SK-N-MC (cell line): ENCODE measurements around the gene P2RY13.

Experiments
- DNase-seq: peaks from one replicate; pipeline ENCODE4 v3.0.0-alpha.2; 2011; ENCODE audit warnings: low read depth, low spot score
- H3K27ac ChIP-seq: fragments of 200-600 bp; sonication (generic); 2 replicates; pipeline ENCODE4 v1.5.1; 2016; ENCODE audit warnings: mixed run types
- H3K36me3 ChIP-seq: fragments of 200-600 bp; sonication (generic); 2 replicates; pipeline ENCODE4 v1.6.1; 2017; ENCODE audit warnings: antibody characterized with exemption, low read length, mixed read lengths; ENCODE audit not compliant: insufficient read depth
- H3K4me3 ChIP-seq: fragments of 200-600 bp; sonication (generic); 2 replicates; pipeline ENCODE4 v1.5.1; 2016
- H3K9ac ChIP-seq: fragments of 200-600 bp; sonication (generic); 2 replicates; pipeline ENCODE4 v1.8.0; 2017; ENCODE audit warnings: mixed run types, mixed read lengths; ENCODE audit not compliant: insufficient read length
- H3K9me3 ChIP-seq: fragments of 200-600 bp; sonication (generic); 2 replicates; pipeline ENCODE4 v1.6.1; 2017; ENCODE audit warnings: low read depth, mild to moderate bottlenecking, antibody characterized with exemption, low read length, moderate library complexity, mixed read lengths
- EZH2 ChIP-seq: fragments of 200-600 bp; sonication (generic); IDR thresholded peaks from one replicate; pipeline ENCODE4 v1.6.1; 2017; ENCODE audit warnings: antibody characterized with exemption
- FOXP2 ChIP-seq: optimal IDR thresholded peaks from 2 replicates; pipeline ENCODE3; 2011; ENCODE audit warnings: mild to moderate bottlenecking, moderate library complexity; ENCODE audit not compliant: insufficient read depth; ENCODE audit errors: extremely low read length, control extremely low read depth
- POLR2AphosphoS5 ChIP-seq: IDR thresholded peaks from 2 replicates; pipeline ENCODE4 v1.6.1; 2012; ENCODE audit warnings: mild to moderate bottlenecking, low read depth, low read length, borderline replicate concordance

P2RY13 gene

GRCh38 chr3:151330379-151330778, 1.0 kb upstream of the P2RY13 start:
- Histone ChIP-seq H3K4me3 (no peak overlapping the region), H3K9ac (no peak overlapping the region), H3K27ac (no peak overlapping the region), H3K36me3 (no peaks in the 10 kb centered on the region), H3K9me3 (no peaks in the 10 kb centered on the region)
- DNase-seq: no peak
- TF ChIP-seq POLR2AphosphoS5: no peak
- TF ChIP-seq FOXP2: no peak
- no peak for TF ChIP-seq EZH2

GRCh38 chr3:151328298-151328995, 902 bp downstream of the P2RY13 start:
- no peak for DNase-seq
- no peak for TF ChIP-seq POLR2AphosphoS5
- TF ChIP-seq FOXP2: no peak
- TF ChIP-seq EZH2: no peak
- Histone ChIP-seq H3K9me3 (no peaks in the 10 kb centered on the region), H3K36me3 (no peaks in the 10 kb centered on the region), H3K9ac (no peak overlapping the region), H3K4me3 (no peak overlapping the region), H3K27ac (no peak overlapping the region)

- Histone ChIP-seq H3K9me3 (no peaks in the 10 kb centered on the region), H3K9ac (no peak overlapping the region), H3K36me3 (no peaks in the 10 kb centered on the region), H3K27ac (no peak overlapping the region), H3K4me3 (no peak overlapping the region)
- TF ChIP-seq FOXP2: no peak
- TF ChIP-seq POLR2AphosphoS5: no peak
- TF ChIP-seq EZH2: no peak
- no peak for DNase-seq
These were observed 1.7 kb downstream of the P2RY13 start for GRCh38 chr3:151327571-151328198.

GRCh38 chr3:151322511-151322910, 6.8 kb downstream of the P2RY13 start:
- no peak overlapping the region for H3K4me3 ChIP-seq
- DNase-seq: no peak
- TF ChIP-seq POLR2AphosphoS5: no peak
- no peak for TF ChIP-seq EZH2
- TF ChIP-seq FOXP2: no peak
- no peaks in the 10 kb centered on the region for H3K9me3 ChIP-seq
- H3K36me3 ChIP-seq: no peaks in the 10 kb centered on the region
- H3K27ac ChIP-seq: no peak overlapping the region
- H3K9ac ChIP-seq: no peak overlapping the region

GRCh38 chr3:151321526-151321925, 7.8 kb downstream of the P2RY13 start:
- Histone ChIP-seq H3K9ac (no peak overlapping the region), H3K9me3 (no peaks in the 10 kb centered on the region), H3K27ac (no peak overlapping the region), H3K36me3 (no peaks in the 10 kb centered on the region), H3K4me3 (no peak overlapping the region)
- TF ChIP-seq POLR2AphosphoS5 (no peak), EZH2 (no peak), FOXP2 (no peak)
- DNase-seq: no peak

- Histone ChIP-seq H3K9me3 (no peaks in the 10 kb centered on the region), H3K36me3 (no peaks in the 10 kb centered on the region), H3K9ac (no peak overlapping the region), H3K27ac (no peak overlapping the region), H3K4me3 (no peak overlapping the region)
- no peak for DNase-seq
- TF ChIP-seq FOXP2 (no peak), POLR2AphosphoS5 (no peak), EZH2 (no peak)
These were observed 9.2 kb downstream of the P2RY13 start for GRCh38 chr3:151320131-151320530.

GRCh38 chr3:151319628-151320027, 9.7 kb downstream of the P2RY13 start:
- no peaks in the 10 kb centered on the region for H3K9me3 ChIP-seq
- H3K4me3 ChIP-seq: no peak overlapping the region
- H3K36me3 ChIP-seq: no peaks in the 10 kb centered on the region
- no peak overlapping the region; the same call in 1 of the 2 replicates for H3K27ac ChIP-seq
- DNase-seq: no peak
- TF ChIP-seq FOXP2: no peak
- no peak for TF ChIP-seq POLR2AphosphoS5
- TF ChIP-seq EZH2: no peak
- H3K9ac ChIP-seq: no peak overlapping the region

GRCh38 chr3:151318991-151319390, 10.4 kb downstream of the P2RY13 start:
- Histone ChIP-seq H3K9me3 (no peaks in the 10 kb centered on the region), H3K27ac (no peak overlapping the region), H3K4me3 (no peak overlapping the region), H3K9ac (no peak overlapping the region), H3K36me3 (no peaks in the 10 kb centered on the region)
- DNase-seq: no peak
- TF ChIP-seq POLR2AphosphoS5 (no peak), EZH2 (no peak), FOXP2 (no peak)
